PC-9 (cell line): ENCODE data around the gene EIF3A. TPM values are rescaled to one million over a fixed set of nuclear protein-coding genes. Genes with fewer than 3 reads are reported as not detected.

Experiments used
- BruUV-seq: library from RNA; stranded (reverse); fragments of 400-500 nt; replicated peaks from 2 replicates; lab custom pipeline; 2021; lab: Mats Ljungman, UMichigan
- CTCF ChIA-PET: fragments of 300-600 bp; sonication (Branson Sonifier 250); formaldehyde crosslinking; loops from one replicate; lab custom pipeline; 2022; ENCODE audit warnings: antibody characterized with exemption; lab: Charles Lee
- POLR2A ChIA-PET: fragments of 300-600 bp; sonication (Branson Sonifier 250); formaldehyde crosslinking; loops from one replicate; lab custom pipeline; 2022; ENCODE audit warnings: antibody characterized with exemption; ENCODE audit not compliant: unreplicated experiment; lab: Charles Lee
- DNase-seq, 2 experiments: peaks; one replicate each; pipeline versions ENCODE4 v3.0.0 to v3.0.0-alpha.2; 2015 to 2022; ENCODE audit warnings: mixed read lengths in 1 of 2
- H2AFZ ChIP-seq: fragments of 200-600 bp; sonication (generic); 2 replicates; pipeline ENCODE4 v1.8.1; 2017; ENCODE audit warnings: antibody characterized with exemption
- H3F3A ChIP-seq: fragments of 200-600 bp; sonication (generic); 2 replicates; pipeline ENCODE4 v1.8.1; 2017; ENCODE audit warnings: antibody characterized with exemption, mild to moderate bottlenecking, low read depth; ENCODE audit not compliant: insufficient read depth
- H3K27ac ChIP-seq: fragments of 200-600 bp; sonication (generic); 2 replicates; pipeline ENCODE4 v1.6.1; 2016; ENCODE audit warnings: mixed run types
- H3K27me3 ChIP-seq: fragments of 200-600 bp; sonication (generic); 2 replicates; pipeline ENCODE4 v1.6.1; 2016; ENCODE audit warnings: low read depth, mixed run types; ENCODE audit not compliant: insufficient read depth
- H3K36me3 ChIP-seq: fragments of 200-600 bp; sonication (generic); 2 replicates; pipeline ENCODE4 v1.6.1; 2016; ENCODE audit warnings: low read depth, mixed run types
- H3K4me1 ChIP-seq: fragments of 200-600 bp; sonication (generic); replicated peaks from 2 replicates; pipeline ENCODE4 v1.6.1; 2016; ENCODE audit warnings: mixed run types; ENCODE audit not compliant: insufficient read depth
- H3K4me2 ChIP-seq: fragments of 200-600 bp; sonication (generic); 2 replicates; pipeline ENCODE4 v1.6.1; 2017; ENCODE audit warnings: mixed run types
- H3K4me3 ChIP-seq: fragments of 200-600 bp; sonication (generic); 2 replicates; pipeline ENCODE4 v1.6.1; 2016; ENCODE audit warnings: mixed run types
- H3K79me2 ChIP-seq: fragments of 200-600 bp; sonication (generic); 2 replicates; pipeline ENCODE4 v1.6.1; 2017; ENCODE audit warnings: low read depth, mixed run types
- H3K9me2 ChIP-seq: fragments of 200-600 bp; sonication (generic); 2 replicates; pipeline ENCODE4 v1.8.1; 2017; ENCODE audit warnings: mild to moderate bottlenecking; ENCODE audit not compliant: insufficient read depth
- H3K9me3 ChIP-seq: fragments of 200-600 bp; sonication (generic); 2 replicates; pipeline ENCODE4 v1.8.1; 2016; ENCODE audit warnings: low read depth; ENCODE audit not compliant: insufficient read depth
- H4K20me1 ChIP-seq: fragments of 200-600 bp; sonication (generic); 2 replicates; pipeline ENCODE4 v1.8.1; 2017; ENCODE audit not compliant: insufficient read depth
- CTCF ChIP-seq: fragments of 200-600 bp; sonication (generic); conservative IDR thresholded peaks from 2 replicates; pipeline ENCODE4 v1.6.1; 2017; ENCODE audit warnings: mixed run types, antibody characterized with exemption, mild to moderate bottlenecking, moderate library complexity
- EZH2 ChIP-seq: fragments of 200-600 bp; sonication (generic); IDR thresholded peaks from 2 replicates; pipeline ENCODE4 v1.8.0; 2017; ENCODE audit warnings: antibody characterized with exemption, low read depth
- intact Hi-C: fragments of 100-400 bp; cut with micrococcal nuclease; formaldehyde crosslinking; loops from one replicate; pipeline ENCODE4 v1.10.0; 2022; ENCODE audit not compliant: unreplicated experiment
- total RNA-seq: library from RNA; stranded (reverse); gene quantifications from 2 replicates; pipeline ENCODE4 v1.2.3, GENCODE V29; 2021

Gene EIF3A
- total RNA-seq, 1 experiment from 2014 or later, result 102 TPM

GRCh38 chr10:119005362-119006043 is 75.1 kb downstream of the EIF3A start:
- peaks cover 33% of the 10 kb centered on the region for H3F3A ChIP-seq
- no peak for TF ChIP-seq EZH2
- no peak for TF ChIP-seq CTCF
- H3K9me2 ChIP-seq, result no peaks in the 10 kb centered on the region
- intact Hi-C loops, result loop anchor here (2.0 kb wide), 2 partner anchors 19 to 95 kb away; no protein-coding TSS in a partner anchor
- no peak overlapping the region for H3K4me3 ChIP-seq
- BruUV-seq, result no TSS peak
- peak in 1 of 2 experiments; percentile 78 for DNase-seq
- ChIA-PET CTCF (interaction anchor here (0.7 kb wide), 1 partner anchor 18 kb away, joined by 3 read pairs; no protein-coding TSS in a partner anchor), POLR2A (interaction anchor here (0.6 to 0.9 kb wide), 2 partner anchors 42 to 251 kb away, joined by 4 to 5 read pairs; partner anchors contain the start of gene CACUL1)
- H4K20me1 ChIP-seq, result no peaks in the 10 kb centered on the region
- H3K79me2 ChIP-seq, result no peaks in the 10 kb centered on the region
- no peaks in the 10 kb centered on the region for H3K9me3 ChIP-seq
- H3K36me3 ChIP-seq, result no peaks in the 10 kb centered on the region
- H3K4me1 ChIP-seq, result peaks cover 44% of the 10 kb centered on the region
- H2AFZ ChIP-seq, result no peak overlapping the region
- no peaks in the 10 kb centered on the region for H3K27me3 ChIP-seq
- H3K4me2 ChIP-seq, result peak overlapping the region; percentile 49
- no peak overlapping the region for H3K27ac ChIP-seq

GRCh38 chr10:119003572-119004289 is 76.9 kb downstream of the EIF3A start:
- Histone ChIP-seq H3F3A (peaks cover 39% of the 10 kb centered on the region), H4K20me1 (no peaks in the 10 kb centered on the region), H3K4me3 (no peak overlapping the region), H3K36me3 (no peaks in the 10 kb centered on the region), H3K27me3 (no peaks in the 10 kb centered on the region), H3K79me2 (no peaks in the 10 kb centered on the region), H3K9me3 (no peaks in the 10 kb centered on the region), H2AFZ (no peak overlapping the region), H3K27ac (no peak overlapping the region), H3K4me1 (peaks cover 44% of the 10 kb centered on the region), H3K9me2 (no peaks in the 10 kb centered on the region), H3K4me2 (no peak overlapping the region)
- ChIA-PET POLR2A (interaction anchor here (0.6 kb wide), 1 partner anchor 43 kb away, joined by 8 read pairs; no protein-coding TSS in a partner anchor), CTCF (no interaction called here)
- DNase-seq, result peak in 1 of 2 experiments; percentile 36
- BruUV-seq, result no TSS peak
- intact Hi-C loops, result loop anchor here (5.0 kb wide), 1 partner anchor 131 kb away; no protein-coding TSS in a partner anchor
- TF ChIP-seq CTCF (no peak), EZH2 (no peak)

- no peaks in the 10 kb centered on the region for H3K79me2 ChIP-seq
- H3K4me2 ChIP-seq, result peak overlapping the region; percentile 49; the same call in 1 of the 2 replicates
- POLR2A ChIA-PET, result interaction anchor here (0.7 kb wide), 1 partner anchor 28 kb away, joined by 41 read pairs; the partner anchor contains the start of gene NANOS1
- H3F3A ChIP-seq, result peaks cover 33% of the 10 kb centered on the region
- no TSS peak for BruUV-seq
- H3K4me3 ChIP-seq, result no peak overlapping the region
- no peak overlapping the region for H2AFZ ChIP-seq
- TF ChIP-seq CTCF (no peak), EZH2 (no peak)
- CTCF ChIA-PET, result interaction anchor here (0.7 kb wide), 1 partner anchor 434 kb away, joined by 25 read pairs; no protein-coding TSS in a partner anchor
- H3K4me1 ChIP-seq, result peaks cover 39% of the 10 kb centered on the region
- intact Hi-C loops, result loop anchor here (1.0 to 5.0 kb wide), 2 partner anchors 23 to 130 kb away; no protein-coding TSS in a partner anchor
- no peaks in the 10 kb centered on the region for H3K36me3 ChIP-seq
- no peaks in the 10 kb centered on the region for H3K9me3 ChIP-seq
- H3K27ac ChIP-seq, result peak overlapping the region; percentile 68
- no peaks in the 10 kb centered on the region for H4K20me1 ChIP-seq
- H3K9me2 ChIP-seq, result no peaks in the 10 kb centered on the region
- no peaks in the 10 kb centered on the region for H3K27me3 ChIP-seq
- DNase-seq, result no peak
These were observed 78.7 kb downstream of the EIF3A start for GRCh38 chr10:119001717-119002500.
